OCI-LY1 (cell line): Measurements from ENCODE around the gene GALNT16.

ENCODE experiments used
- H2AFZ ChIP-seq: fragments of 200-600 bp; sonication (generic), shearing (Covaris generic); 2 replicates; pipeline ENCODE4 v1.6.0; 2014; ENCODE audit warnings: antibody characterized with exemption, mild to moderate bottlenecking, low read length
- H3F3A ChIP-seq: fragments of 200-600 bp; sonication (generic), shearing (Covaris generic); 2 replicates; pipeline ENCODE4 v1.6.0; 2014; ENCODE audit warnings: mild to moderate bottlenecking, antibody characterized with exemption, low read length, moderate library complexity; ENCODE audit not compliant: insufficient read depth
- H3K27ac ChIP-seq: fragments of 200-600 bp; sonication (generic); 2 replicates; pipeline ENCODE4 v1.5.1; 2014; ENCODE audit warnings: low read length, mixed run types, mild to moderate bottlenecking, low read depth; ENCODE audit not compliant: poor library complexity, severe bottlenecking
- H3K27me3 ChIP-seq: fragments of 200-600 bp; sonication (generic); 2 replicates; pipeline ENCODE4 v1.6.0; 2014; ENCODE audit warnings: antibody characterized with exemption, mild to moderate bottlenecking, low read length, moderate library complexity; ENCODE audit not compliant: insufficient read depth
- H3K36me3 ChIP-seq: fragments of 200-600 bp; sonication (generic); 2 replicates; pipeline ENCODE4 v1.6.1; 2014; ENCODE audit warnings: mild to moderate bottlenecking, antibody characterized with exemption, low read length, moderate library complexity, mixed read lengths; ENCODE audit not compliant: insufficient read depth
- H3K4me1 ChIP-seq: fragments of 200-600 bp; sonication (generic); 2 replicates; pipeline ENCODE4 v1.5.1; 2014; ENCODE audit warnings: mild to moderate bottlenecking, low read length, moderate library complexity; ENCODE audit not compliant: insufficient read depth, severe bottlenecking
- H3K4me2 ChIP-seq: fragments of 200-600 bp; sonication (generic), shearing (Covaris generic); 2 replicates; pipeline ENCODE4 v1.6.1; 2014; ENCODE audit warnings: low read length
- H3K4me3 ChIP-seq: fragments of 200-600 bp; sonication (generic); 2 replicates; pipeline ENCODE4 v1.5.1; 2014; ENCODE audit warnings: low read length, low read depth, mild to moderate bottlenecking, mixed read lengths; ENCODE audit not compliant: poor library complexity, severe bottlenecking
- H3K79me2 ChIP-seq: fragments of 200-600 bp; shearing (Covaris generic); 2 replicates; pipeline ENCODE4 v1.6.1; 2016; ENCODE audit warnings: mixed run types, low read length, mixed read lengths; ENCODE audit not compliant: insufficient read depth
- H3K9ac ChIP-seq: fragments of 200-600 bp; sonication (generic), shearing (Covaris generic); 2 replicates; pipeline ENCODE4 v1.6.1; 2014; ENCODE audit warnings: mild to moderate bottlenecking, low read length, mixed read lengths
- H3K9me2 ChIP-seq: fragments of 200-600 bp; sonication (generic), shearing (Covaris generic); 2 replicates; pipeline ENCODE4 v1.6.1; 2014; ENCODE audit warnings: low read depth, mild to moderate bottlenecking, low read length, mixed read lengths
- H3K9me3 ChIP-seq: fragments of 200-600 bp; shearing (Covaris generic); 2 replicates; pipeline ENCODE4 v1.6.1; 2014; ENCODE audit warnings: low read length, mixed read lengths
- H4K20me1 ChIP-seq: fragments of 200-600 bp; sonication (generic), shearing (Covaris generic); 2 replicates; pipeline ENCODE4 v1.6.0; 2016; ENCODE audit warnings: mild to moderate bottlenecking, low read length; ENCODE audit not compliant: insufficient read depth
- EZH2 ChIP-seq: fragments of 200-600 bp; sonication (generic), shearing (Covaris generic); IDR thresholded peaks from 2 replicates; pipeline ENCODE4 v1.8.0; 2017; ENCODE audit warnings: borderline replicate concordance, mixed run types, mild to moderate bottlenecking, antibody characterized with exemption, low read length, moderate library complexity, mixed read lengths
- TF ChIP-seq, protein P1 (sequence below): fragments of 200-600 bp; sonication (generic), shearing (Covaris generic); IDR thresholded peaks from 2 replicates; pipeline ENCODE4 v1.5.1; 2017; ENCODE audit warnings: mild to moderate bottlenecking, antibody characterized with exemption, low read length, moderate library complexity, mixed read lengths

Gene GALNT16

DNA sequence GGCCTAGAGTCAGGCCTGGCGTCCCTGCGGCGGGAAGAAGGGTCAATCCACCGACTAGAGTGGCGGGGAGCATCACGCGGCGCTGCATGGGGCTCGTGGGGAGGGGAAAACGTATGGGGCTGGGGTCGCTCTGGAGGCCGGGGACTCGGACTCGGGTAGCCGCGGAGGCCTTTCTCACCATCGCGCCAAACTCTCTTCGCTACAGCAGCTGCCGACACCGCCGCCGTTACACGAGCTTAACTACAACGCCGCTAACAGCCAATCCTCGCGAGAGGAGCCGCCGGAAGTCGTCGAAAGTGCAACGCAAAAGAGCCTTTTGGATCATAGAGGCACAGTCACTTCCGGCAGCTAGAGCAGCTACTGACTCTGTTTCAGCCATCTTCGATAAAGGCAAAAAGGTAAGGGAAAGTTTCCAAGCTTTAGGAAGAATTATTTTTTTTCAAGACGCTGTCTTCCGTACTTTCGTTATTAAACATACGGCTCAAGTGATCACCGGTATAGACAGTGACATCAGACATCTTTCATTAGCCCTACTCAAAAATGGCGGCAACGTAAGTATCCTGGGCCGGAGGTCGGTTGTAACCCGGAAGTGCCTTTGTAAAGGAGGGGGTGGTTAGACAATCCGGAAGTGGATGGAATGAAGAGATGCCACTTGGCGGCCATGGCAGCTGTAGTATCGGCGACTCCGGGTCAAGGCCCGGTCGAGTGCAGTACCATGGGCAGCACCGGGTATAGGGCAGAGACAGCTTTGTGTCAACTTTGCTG is 138.3 kb downstream of the GALNT16 start, which contains the start of the genes ERH and SLC39A9:
Gene ERH (minus strand): TSS at position 247 of the 765 bp plus-strand sequence. CDS start 66 bp downstream, at position 181.
Gene SLC39A9 (plus strand): TSS at position 640 of the 765 bp plus-strand sequence. CDS start 678 bp downstream, outside the sequence.
- H3K9ac ChIP-seq: peak within 1 kb of the TSS; percentile 90
- no peaks in the 10 kb centered on the region for H3K27me3 ChIP-seq
- peaks cover 84% of the 10 kb centered on the region for H3K79me2 ChIP-seq
- H3K4me3 ChIP-seq: peak within 1 kb of the TSS; percentile 98
- no peak within 1 kb of the TSS for H2AFZ ChIP-seq
- H4K20me1 ChIP-seq: no peaks in the 10 kb centered on the region
- peaks cover 57% of the 10 kb centered on the region for H3K4me1 ChIP-seq
- H3K27ac ChIP-seq: peak within 1 kb of the TSS; percentile 81
- no peaks in the 10 kb centered on the region for H3F3A ChIP-seq
- H3K9me3 ChIP-seq: no peaks in the 10 kb centered on the region
- H3K9me2 ChIP-seq: no peaks in the 10 kb centered on the region
- peaks cover 40% of the 10 kb centered on the region for H3K36me3 ChIP-seq
- TF ChIP-seq, protein P1, sequence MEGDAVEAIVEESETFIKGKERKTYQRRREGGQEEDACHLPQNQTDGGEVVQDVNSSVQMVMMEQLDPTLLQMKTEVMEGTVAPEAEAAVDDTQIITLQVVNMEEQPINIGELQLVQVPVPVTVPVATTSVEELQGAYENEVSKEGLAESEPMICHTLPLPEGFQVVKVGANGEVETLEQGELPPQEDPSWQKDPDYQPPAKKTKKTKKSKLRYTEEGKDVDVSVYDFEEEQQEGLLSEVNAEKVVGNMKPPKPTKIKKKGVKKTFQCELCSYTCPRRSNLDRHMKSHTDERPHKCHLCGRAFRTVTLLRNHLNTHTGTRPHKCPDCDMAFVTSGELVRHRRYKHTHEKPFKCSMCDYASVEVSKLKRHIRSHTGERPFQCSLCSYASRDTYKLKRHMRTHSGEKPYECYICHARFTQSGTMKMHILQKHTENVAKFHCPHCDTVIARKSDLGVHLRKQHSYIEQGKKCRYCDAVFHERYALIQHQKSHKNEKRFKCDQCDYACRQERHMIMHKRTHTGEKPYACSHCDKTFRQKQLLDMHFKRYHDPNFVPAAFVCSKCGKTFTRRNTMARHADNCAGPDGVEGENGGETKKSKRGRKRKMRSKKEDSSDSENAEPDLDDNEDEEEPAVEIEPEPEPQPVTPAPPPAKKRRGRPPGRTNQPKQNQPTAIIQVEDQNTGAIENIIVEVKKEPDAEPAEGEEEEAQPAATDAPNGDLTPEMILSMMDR: no peak
- H3K4me2 ChIP-seq: peak within 1 kb of the TSS; percentile 99

DNA sequence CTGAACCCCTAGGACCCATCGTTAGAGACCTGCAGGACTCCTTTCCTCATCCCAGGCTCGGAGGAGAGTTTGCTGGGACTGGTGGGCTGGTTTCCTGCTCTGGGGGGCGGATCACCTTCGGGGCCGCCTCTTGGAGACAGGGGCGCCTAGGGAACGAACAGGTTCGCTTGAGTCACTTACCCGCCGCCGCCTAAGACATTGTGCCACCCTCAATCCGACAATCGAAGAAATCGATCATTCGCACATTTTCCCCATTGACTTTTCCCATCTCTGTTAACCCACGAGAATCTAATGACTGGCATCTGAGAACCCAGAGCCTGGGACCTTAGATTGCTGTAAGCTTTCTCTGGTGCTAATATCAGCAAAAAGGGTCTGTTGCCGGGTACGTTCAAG is 138.9 kb downstream of the GALNT16 start:
- peaks cover 81% of the 10 kb centered on the region for H3K79me2 ChIP-seq

DNA sequence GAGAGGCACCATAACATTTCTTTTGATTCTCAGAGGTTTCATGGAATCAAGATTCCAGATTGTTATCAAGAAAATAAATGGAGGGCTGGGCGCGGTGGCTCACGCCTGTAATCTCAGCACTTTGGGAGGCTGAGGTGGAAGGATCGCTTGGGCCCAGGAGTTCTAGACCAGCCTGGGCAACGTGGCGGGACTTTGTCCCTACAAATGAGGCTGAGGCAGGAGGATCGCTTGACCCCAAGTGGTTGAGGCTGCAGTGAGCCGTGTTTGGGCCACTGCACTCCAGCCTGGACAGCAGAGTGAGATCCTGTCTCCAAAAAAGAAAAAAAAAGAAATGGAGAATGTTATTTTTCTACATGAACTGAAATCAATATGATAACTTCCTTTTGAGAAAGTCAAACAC is 139.8 kb downstream of the GALNT16 start:
- H3K27me3 ChIP-seq: no peaks in the 10 kb centered on the region
- peaks cover 34% of the 10 kb centered on the region for H3K36me3 ChIP-seq
- H3K9me2 ChIP-seq: no peaks in the 10 kb centered on the region
- H3K79me2 ChIP-seq: peaks cover 82% of the 10 kb centered on the region
- H3F3A ChIP-seq: no peaks in the 10 kb centered on the region
- peaks cover 57% of the 10 kb centered on the region for H3K4me1 ChIP-seq
- H3K9me3 ChIP-seq: peaks cover 7% of the 10 kb centered on the region; the same call in 1 of the 2 replicates
- TF ChIP-seq, protein P1: no peak
- TF ChIP-seq EZH2: no peak
- peak overlapping the region; percentile 90 for H3K9ac ChIP-seq
- H3K4me3 ChIP-seq: peak overlapping the region; percentile 98
- no peaks in the 10 kb centered on the region for H4K20me1 ChIP-seq
- H3K4me2 ChIP-seq: peak overlapping the region; percentile 99
- no peak overlapping the region for H2AFZ ChIP-seq
- H3K27ac ChIP-seq: no peak overlapping the region

More for the DNA sequence above, 138.9 kb downstream of the GALNT16 start:
- Histone ChIP-seq H3K9me3 (no peaks in the 10 kb centered on the region), H4K20me1 (no peaks in the 10 kb centered on the region), H3K27ac (peak overlapping the region; percentile 81), H3K9ac (peak overlapping the region; percentile 90), H3K4me1 (peaks cover 57% of the 10 kb centered on the region), H3K9me2 (no peaks in the 10 kb centered on the region), H3K27me3 (no peaks in the 10 kb centered on the region), H3F3A (no peaks in the 10 kb centered on the region), H3K4me2 (peak overlapping the region; percentile 99), H3K36me3 (peaks cover 36% of the 10 kb centered on the region), H2AFZ (no peak overlapping the region), H3K4me3 (peak overlapping the region; percentile 98)
- no peak for TF ChIP-seq EZH2
- TF ChIP-seq, protein P1: no peak
